KMS-11 (cell line): ENCODE results near the gene TLK1.

ENCODE experiments used
- H2AFZ ChIP-seq: fragments of 200-600 bp; sonication (generic); 2 replicates; pipeline ENCODE4 v1.6.1; 2016; ENCODE audit warnings: antibody characterized with exemption, mixed run types, low read depth
- H3K27ac ChIP-seq: fragments of 200-600 bp; sonication (generic); 2 replicates; pipeline ENCODE4 v1.6.1; 2016; ENCODE audit warnings: mild to moderate bottlenecking, mixed run types
- H3K27me3 ChIP-seq: fragments of 200-600 bp; sonication (generic); 2 replicates; pipeline ENCODE4 v1.6.1; 2017; ENCODE audit warnings: mild to moderate bottlenecking, low read depth, mixed run types, moderate library complexity; ENCODE audit not compliant: insufficient read depth
- H3K36me3 ChIP-seq: fragments of 200-600 bp; sonication (generic); 2 replicates; pipeline ENCODE4 v1.6.1; 2017; ENCODE audit warnings: mild to moderate bottlenecking, mixed run types; ENCODE audit not compliant: insufficient read depth
- H3K4me1 ChIP-seq: fragments of 200-600 bp; sonication (generic); 2 replicates; pipeline ENCODE4 v1.6.1; 2016; ENCODE audit warnings: mild to moderate bottlenecking, low read depth, mixed run types; ENCODE audit not compliant: poor library complexity, severe bottlenecking
- H3K4me2 ChIP-seq: fragments of 200-600 bp; sonication (generic); 2 replicates; pipeline ENCODE4 v1.7.0; 2016; ENCODE audit warnings: mild to moderate bottlenecking, mixed run types
- H3K4me3 ChIP-seq: fragments of 200-600 bp; sonication (generic); IDR thresholded peaks from 2 replicates; pipeline ENCODE4 v1.6.1; 2017; ENCODE audit warnings: low read depth, low read length, mixed read lengths; ENCODE audit not compliant: insufficient read depth
- H3K79me2 ChIP-seq: fragments of 200-600 bp; sonication (generic); 2 replicates; pipeline ENCODE4 v1.6.1; 2016; ENCODE audit warnings: low read depth, mixed run types; ENCODE audit not compliant: insufficient read depth
- H3K9ac ChIP-seq: fragments of 200-600 bp; sonication (generic); 2 replicates; pipeline ENCODE4 v1.6.1; 2016; ENCODE audit warnings: mild to moderate bottlenecking, mixed run types
- H4K20me1 ChIP-seq: fragments of 200-600 bp; sonication (generic); 2 replicates; pipeline ENCODE4 v1.6.1; 2016; ENCODE audit warnings: mild to moderate bottlenecking, mixed run types; ENCODE audit not compliant: insufficient read depth
- CTCF ChIP-seq: fragments of 200-600 bp; sonication (generic); conservative IDR thresholded peaks from 2 replicates; pipeline ENCODE4 v1.6.1; 2017; ENCODE audit warnings: low read depth, mild to moderate bottlenecking, antibody characterized with exemption, low read length, moderate library complexity, mixed read lengths

The TLK1 gene

GRCh38 chr2:171124541-171124940 lies 36.2 kb downstream of the TLK1 start:
- no peak for TF ChIP-seq CTCF
- peaks cover 6% of the 10 kb centered on the region for H3K4me1 ChIP-seq
- H3K79me2 ChIP-seq: peaks cover 97% of the 10 kb centered on the region
- H3K9ac ChIP-seq: no peak overlapping the region
- H3K4me3 ChIP-seq: no peak overlapping the region
- H2AFZ ChIP-seq: no peak overlapping the region
- no peak overlapping the region for H3K27ac ChIP-seq
- no peak overlapping the region for H3K4me2 ChIP-seq
- no peaks in the 10 kb centered on the region for H3K27me3 ChIP-seq
- peaks cover 11% of the 10 kb centered on the region for H4K20me1 ChIP-seq
- H3K36me3 ChIP-seq: no peaks in the 10 kb centered on the region

- Histone ChIP-seq H3K27me3 (no peaks in the 10 kb centered on the region), H2AFZ (no peak overlapping the region), H3K27ac (no peak overlapping the region), H3K9ac (no peak overlapping the region), H3K4me2 (no peak overlapping the region), H3K4me1 (no peaks in the 10 kb centered on the region), H3K4me3 (no peak overlapping the region), H4K20me1 (peaks cover 3% of the 10 kb centered on the region), H3K79me2 (peaks cover 40% of the 10 kb centered on the region; the same call in 1 of the 2 replicates), H3K36me3 (no peaks in the 10 kb centered on the region)
- TF ChIP-seq CTCF: no peak
These were observed 51.1 kb downstream of the TLK1 start for GRCh38 chr2:171109571-171109970.

GRCh38 chr2:171109020-171109419 lies 51.7 kb downstream of the TLK1 start:
- no peaks in the 10 kb centered on the region for H3K27me3 ChIP-seq
- H3K9ac ChIP-seq: no peak overlapping the region
- no peak overlapping the region for H3K27ac ChIP-seq
- no peak overlapping the region for H3K4me3 ChIP-seq
- H3K4me2 ChIP-seq: no peak overlapping the region
- H4K20me1 ChIP-seq: peaks cover 3% of the 10 kb centered on the region
- H3K4me1 ChIP-seq: no peaks in the 10 kb centered on the region
- H3K36me3 ChIP-seq: no peaks in the 10 kb centered on the region
- peaks cover 45% of the 10 kb centered on the region; the same call in 1 of the 2 replicates for H3K79me2 ChIP-seq
- no peak for TF ChIP-seq CTCF
- no peak overlapping the region for H2AFZ ChIP-seq

- Histone ChIP-seq H3K4me1 (no peaks in the 10 kb centered on the region), H3K27me3 (no peaks in the 10 kb centered on the region), H3K9ac (no peak overlapping the region), H2AFZ (no peak overlapping the region), H3K27ac (no peak overlapping the region), H3K4me3 (no peak overlapping the region), H3K4me2 (no peak overlapping the region), H3K79me2 (peaks cover 44% of the 10 kb centered on the region; the same call in 1 of the 2 replicates), H3K36me3 (no peaks in the 10 kb centered on the region), H4K20me1 (peaks cover 3% of the 10 kb centered on the region)
- TF ChIP-seq CTCF: no peak
These were observed 52.9 kb downstream of the TLK1 start for GRCh38 chr2:171107803-171108202.
